HG03064 (cell line): Measurements from ENCODE around the gene ZNF70.

Source experiments
- ATAC-seq: cut with Tn5 transposase; IDR thresholded peaks from one replicate; pipeline ENCODE4 v1.9.1; 2021; ENCODE audit warnings: low read depth; ENCODE audit not compliant: unreplicated experiment

ZNF70 gene

DNA sequence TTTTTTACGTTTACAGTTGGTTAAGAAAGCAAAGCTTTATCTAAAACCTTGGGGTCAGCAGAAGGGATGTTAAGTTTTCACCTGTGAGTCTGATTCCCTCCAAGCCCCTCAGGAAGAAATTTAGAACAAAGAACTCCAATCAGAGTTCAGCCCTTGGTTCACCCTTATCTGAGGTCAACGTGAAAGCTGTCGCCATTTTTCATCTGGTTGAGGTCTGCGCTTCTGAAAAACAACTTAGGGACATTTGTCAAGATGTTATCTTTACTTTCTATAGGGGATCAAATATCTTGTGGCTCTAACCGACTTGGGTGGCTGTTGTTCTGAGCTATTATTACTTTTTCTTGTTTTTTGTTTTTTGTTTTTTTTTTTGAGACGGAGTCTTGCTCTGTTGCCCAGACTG is 30.1 kb downstream of the ZNF70 start:
- ATAC-seq, result no peak

DNA sequence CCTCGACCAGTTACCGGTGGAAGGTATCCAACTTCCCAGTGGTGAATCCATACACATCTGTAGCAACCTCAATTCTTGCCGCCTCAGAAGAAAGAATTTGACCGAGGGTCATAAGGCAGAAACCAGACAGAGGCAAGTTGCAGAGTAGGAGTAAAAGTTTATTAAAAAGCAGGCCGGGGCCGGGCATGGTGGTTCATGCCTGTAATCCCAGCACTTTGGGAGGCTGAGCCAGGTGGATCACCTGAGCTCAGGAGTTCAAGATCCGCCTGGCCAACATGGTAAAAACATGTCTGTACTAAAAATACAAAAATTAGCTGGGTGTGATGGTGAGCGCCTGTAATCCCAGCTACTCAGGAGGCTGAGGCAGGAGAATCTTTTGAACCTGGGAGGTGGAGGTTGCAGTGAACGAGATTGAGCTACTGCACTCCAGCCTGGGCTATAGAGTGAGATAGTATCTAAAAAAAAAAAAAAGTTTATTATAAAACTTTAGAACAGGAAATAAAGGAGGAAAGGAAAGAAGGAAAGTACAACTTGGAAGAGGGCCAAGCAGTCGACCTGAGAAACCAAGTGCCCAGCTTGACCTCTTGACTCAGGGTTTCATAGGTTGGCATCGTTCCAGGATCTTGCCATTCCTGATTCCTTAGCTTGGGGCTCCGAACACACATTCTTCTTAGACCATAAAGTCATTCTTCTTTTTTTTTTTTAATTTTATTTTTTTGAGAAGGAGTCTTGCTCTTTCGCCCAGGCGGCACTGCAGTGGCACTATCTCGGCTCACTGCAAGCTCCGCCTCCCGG is 32.3 kb downstream of the ZNF70 start:
- no peak for ATAC-seq

DNA sequence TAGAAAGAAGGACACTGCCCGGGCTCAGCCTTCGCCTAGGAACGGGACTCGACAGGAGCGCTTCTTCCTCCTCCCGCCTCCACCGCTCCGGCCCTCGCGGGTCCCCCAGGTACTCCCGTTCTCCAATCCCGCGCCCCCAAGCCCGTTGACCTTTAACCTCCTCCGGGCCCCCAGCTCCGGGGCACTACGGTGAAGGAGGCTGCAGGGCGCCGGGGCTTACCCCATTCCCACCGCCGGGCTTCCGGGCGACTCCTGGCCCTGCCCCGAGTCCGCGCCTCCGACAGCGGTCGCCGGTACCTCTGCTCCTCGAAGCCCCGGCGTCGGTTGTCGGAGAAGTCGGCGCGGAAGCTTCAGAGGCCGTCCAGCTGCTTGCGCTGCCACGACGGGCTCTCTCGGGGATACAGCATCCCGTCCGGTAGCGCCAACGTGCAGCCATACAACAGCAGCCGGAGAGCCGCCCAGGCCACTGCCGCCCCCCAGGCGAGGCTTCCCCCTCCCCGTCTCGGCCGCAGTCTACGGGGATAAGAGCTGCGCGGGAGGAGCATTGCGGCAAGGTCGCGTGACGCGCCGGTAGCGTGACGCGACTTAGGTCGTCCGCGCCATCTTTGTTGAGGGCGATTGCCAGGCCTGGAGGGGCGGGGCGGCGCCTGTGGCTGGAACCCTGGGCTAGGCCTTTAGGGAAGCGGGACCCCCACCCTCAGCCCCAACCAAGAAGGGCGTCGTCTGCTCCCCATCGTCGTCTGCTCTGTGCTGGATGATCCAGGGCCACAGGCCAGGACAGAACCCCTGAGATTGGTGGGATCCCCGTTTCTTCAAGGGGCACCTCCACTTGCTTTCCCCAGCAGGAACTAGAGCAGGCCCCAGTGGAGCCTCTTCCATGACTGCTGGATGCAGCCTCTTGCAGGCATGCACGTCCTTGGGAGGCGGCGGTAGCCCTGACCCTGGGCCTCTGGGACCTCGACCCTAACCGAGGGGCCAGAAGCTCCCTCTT is 33.8 kb downstream of the ZNF70 start:
- peak; percentile 77 for ATAC-seq

- ATAC-seq, result no peak
Observed at GRCh38 chr22:23715806-23716375, 35.0 kb downstream of the ZNF70 start.

DNA sequence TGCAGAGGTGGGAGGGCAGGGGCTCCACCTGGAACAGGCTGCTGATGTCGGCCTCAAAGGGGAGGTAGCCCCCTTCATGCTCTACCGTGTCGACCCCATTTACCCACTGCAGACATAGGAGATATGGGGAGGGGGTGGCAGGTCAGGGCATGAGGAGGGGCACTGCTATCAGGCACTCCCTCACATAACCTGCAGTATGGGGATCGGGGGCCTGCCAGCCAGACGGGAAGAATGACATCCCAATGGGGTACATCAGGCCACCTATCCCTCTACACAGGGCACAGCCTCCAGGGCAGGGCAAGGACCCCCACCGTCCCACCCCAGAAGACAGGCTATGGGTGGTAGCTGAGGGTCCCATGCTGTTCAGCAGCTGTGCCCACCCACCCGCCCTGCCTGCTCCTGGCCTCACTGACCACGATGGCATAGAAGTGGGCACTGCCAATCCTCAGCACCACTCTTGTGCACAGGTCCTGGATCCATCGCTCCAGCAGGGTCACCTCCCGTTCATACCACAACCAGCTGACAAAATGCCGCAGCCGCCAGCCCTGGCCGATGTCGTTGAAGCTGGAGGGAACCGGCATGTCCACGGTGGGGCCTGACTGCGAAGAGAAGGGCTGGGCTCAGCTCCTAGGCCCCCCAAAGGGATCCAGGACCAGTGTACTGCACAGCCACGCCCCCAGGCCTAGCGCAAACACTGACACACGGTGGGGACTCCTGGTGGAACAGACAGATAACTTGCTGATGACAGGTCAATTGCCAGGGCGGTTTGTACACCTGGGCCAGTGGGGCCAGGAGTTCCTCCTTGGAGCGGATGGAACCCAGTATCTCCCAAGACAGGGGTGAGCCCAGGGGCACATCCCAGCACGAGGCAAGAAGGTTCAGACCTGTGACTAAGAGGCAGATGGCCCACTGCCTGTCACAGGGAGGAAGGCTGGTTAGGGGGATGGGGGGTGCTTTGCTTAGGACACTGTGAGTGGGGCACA is 36.0 kb downstream of the ZNF70 start:
- ATAC-seq, result no peak

GRCh38 chr22:23713696-23714595 is 37.0 kb downstream of the ZNF70 start:
- ATAC-seq, result no peak

- no peak for ATAC-seq
Observed at GRCh38 chr22:23712256-23712655, 38.7 kb downstream of the ZNF70 start.

DNA sequence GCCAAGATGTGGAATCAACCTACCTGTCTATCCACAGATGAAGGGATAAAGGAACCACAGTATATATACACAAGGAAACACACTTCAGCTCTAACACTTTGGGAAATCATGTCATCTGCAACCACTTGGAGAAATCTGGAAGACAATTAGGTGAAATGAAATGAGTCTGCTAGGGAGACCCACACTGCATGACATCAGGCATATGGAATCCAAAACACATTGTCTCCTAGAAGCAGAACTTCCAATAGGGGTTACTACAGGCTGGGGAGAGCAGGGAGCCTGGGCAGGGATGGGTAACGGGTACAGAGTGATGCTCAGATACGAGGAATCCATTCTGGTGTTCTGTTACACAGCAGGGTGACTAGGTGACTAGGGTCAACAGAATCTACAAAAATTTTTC is 41.8 kb downstream of the ZNF70 start:
- no peak for ATAC-seq

- ATAC-seq, result no peak
Observed at GRCh38 chr22:23708270-23708669, 42.6 kb downstream of the ZNF70 start.

DNA sequence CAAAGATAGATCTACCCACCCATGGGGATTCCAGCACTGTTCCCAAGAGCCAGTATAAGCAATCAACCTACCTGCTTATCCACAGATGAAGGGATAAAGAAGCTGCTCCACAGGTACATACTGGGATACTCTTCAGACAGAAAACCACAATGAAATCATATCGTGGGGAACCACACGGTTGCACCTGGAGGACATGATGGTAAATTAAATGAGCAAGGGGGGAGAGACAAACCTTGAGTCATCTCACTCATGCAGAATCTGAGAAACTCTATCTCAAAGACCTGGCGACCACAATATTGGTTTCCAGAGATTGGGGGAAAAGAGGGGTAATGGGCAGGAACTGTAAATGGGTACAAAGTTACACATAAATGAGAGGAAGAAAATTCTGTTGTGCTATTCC is 45.6 kb downstream of the ZNF70 start:
- no peak for ATAC-seq

GRCh38 chr22:23704829-23705228 is 46.1 kb downstream of the ZNF70 start:
- ATAC-seq, result no peak

GRCh38 chr22:23704062-23704461 is 46.9 kb downstream of the ZNF70 start:
- ATAC-seq, result no peak

- no peak for ATAC-seq
Observed at GRCh38 chr22:23700706-23701105, 50.2 kb downstream of the ZNF70 start.

DNA sequence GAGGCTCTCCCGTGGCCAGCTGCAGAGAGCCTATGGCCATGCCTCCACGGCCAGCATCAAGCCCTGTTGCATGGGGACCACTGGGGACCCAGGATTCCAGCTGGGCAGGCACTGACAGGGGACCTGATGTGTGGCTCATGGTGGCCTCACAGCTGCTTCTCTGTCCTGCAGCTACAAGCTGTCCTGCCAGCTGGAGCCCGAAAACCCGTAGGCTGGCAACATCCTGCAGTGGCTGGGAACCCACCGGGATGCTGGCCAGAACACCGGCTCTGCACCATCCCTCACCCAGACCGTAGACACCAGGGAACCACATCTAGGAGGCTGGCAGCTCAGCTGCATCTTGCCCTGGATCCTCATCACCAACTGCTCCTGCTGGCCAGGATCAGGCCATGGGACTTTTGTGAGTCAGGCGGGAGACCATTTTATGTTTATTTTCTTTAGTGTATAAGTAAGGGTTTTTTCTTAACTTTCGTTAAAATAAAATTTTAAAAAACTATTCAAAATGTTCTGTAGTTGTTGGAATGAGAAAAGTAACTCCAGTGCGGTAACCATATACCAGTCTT is 52.2 kb downstream of the ZNF70 start:
- ATAC-seq, result no peak

- ATAC-seq, result no peak
Observed at GRCh38 chr22:23698094-23698493, 52.8 kb downstream of the ZNF70 start.

DNA sequence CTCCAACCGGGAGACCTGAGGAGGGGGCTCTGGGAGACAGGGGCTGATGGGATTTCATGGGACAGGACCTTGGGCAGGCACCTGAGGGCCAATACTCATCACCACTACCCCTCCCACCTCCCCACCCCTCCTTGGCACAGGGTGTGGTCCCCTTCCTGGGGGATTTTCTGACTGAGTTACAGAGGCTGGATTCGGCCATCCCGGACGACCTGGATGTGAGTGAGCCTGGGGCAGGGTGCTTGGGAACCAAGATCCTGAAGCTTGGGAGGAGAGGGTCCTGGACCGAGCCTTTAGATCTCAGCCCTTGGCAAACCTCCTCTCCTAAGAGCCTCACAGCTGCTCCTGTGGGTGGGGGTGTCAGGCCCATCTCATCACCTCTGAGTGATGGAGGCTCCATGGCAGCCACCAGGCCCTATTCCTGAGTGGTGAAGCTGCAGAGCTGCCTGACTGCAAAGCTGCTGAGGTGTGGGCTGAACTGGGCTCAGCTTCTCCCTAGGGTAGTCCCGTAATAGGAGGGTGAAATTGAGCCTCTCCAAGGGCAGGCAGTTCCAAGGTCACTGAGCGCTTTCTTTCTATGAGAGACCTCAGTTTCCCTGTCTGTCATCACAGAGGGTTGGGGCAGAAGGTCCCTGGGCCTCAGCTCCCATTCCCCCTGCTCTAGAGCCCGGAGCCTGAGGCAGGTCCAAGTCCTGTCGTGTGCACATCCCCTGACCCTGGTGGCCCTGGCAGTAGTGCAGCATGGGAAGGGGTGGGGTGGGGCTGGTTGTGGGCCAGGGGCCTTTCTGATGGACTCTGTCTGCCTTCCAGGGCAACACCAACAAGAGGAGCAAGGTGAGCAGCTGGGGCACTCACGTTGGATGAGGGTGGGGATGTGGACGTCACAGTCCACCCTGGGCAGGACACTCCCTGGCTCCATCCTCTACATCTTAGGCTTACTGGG is 53.6 kb downstream of the ZNF70 start:
- ATAC-seq, result no peak

- ATAC-seq, result peak; percentile 84
Observed at GRCh38 chr22:23696326-23696851, 54.5 kb downstream of the ZNF70 start.
